Keratinocyte (primary cell): ENCODE measurements around the gene GOT2. TPM values are rescaled to one million over a fixed set of nuclear protein-coding genes. Genes with fewer than 3 reads are reported as not detected.

Source experiments
- DNase-seq: peaks from one replicate; pipeline ENCODE4 v3.0.0-alpha.2; 2011; ENCODE audit warnings: low read depth, missing footprints, low spot score
- FAIRE-seq: peaks from 2 replicates; lab custom pipeline; 2011; peaks lifted over from hg19 to GRCh38; lab: Jason Lieb, UNC
- H2AFZ ChIP-seq: 2 replicates; pipeline ENCODE4 v1.6.0; 2012; ENCODE audit warnings: low read length, control low read depth, inconsistent platforms; ENCODE audit not compliant: control insufficient read depth
- H3K27ac ChIP-seq: 2 replicates; pipeline ENCODE4 v1.5.1; 2011; ENCODE audit warnings: low read length; ENCODE audit not compliant: control insufficient read depth, insufficient read depth
- H3K27me3 ChIP-seq: 3 replicates; pipeline ENCODE4 v1.6.0; 2011; ENCODE audit warnings: low read length; ENCODE audit not compliant: control insufficient read depth, insufficient read depth; ENCODE audit errors: extremely low read depth
- H3K36me3 ChIP-seq, 2 experiments: 2 replicates in 1 of 2; 3 replicates in 1 of 2; pipeline ENCODE4 v1.5.1; 2011; ENCODE audit warnings: low read length in 2 of 2, mild to moderate bottlenecking in 1 of 2; ENCODE audit not compliant: control insufficient read depth in 2 of 2, insufficient read depth in 2 of 2; ENCODE audit errors: extremely low read depth in 1 of 2
- H3K4me1 ChIP-seq: 3 replicates; pipeline ENCODE4 v1.5.1; 2011; ENCODE audit warnings: low read length; ENCODE audit not compliant: control insufficient read depth, insufficient read depth; ENCODE audit errors: extremely low read depth
- H3K4me2 ChIP-seq: 3 replicates; pipeline ENCODE4 v1.6.0; 2011; ENCODE audit warnings: low read depth, low read length; ENCODE audit not compliant: control insufficient read depth, insufficient read depth; ENCODE audit errors: extremely low read depth
- H3K4me3 ChIP-seq, 3 experiments: fragments of 200-600 bp in 1 of 3; sonication (generic) in 1 of 3; 2 replicates in 2 of 3; 3 replicates in 1 of 3; pipeline ENCODE4 v1.5.1; 2011 to 2016; ENCODE audit warnings: low read length in 3 of 3, mild to moderate bottlenecking in 3 of 3, control low read depth in 2 of 3, inconsistent platforms in 1 of 3, low read depth in 1 of 3, mixed read lengths in 1 of 3, mixed run types in 1 of 3, moderate library complexity in 1 of 3; ENCODE audit not compliant: control insufficient read depth in 2 of 3, insufficient read depth in 2 of 3; ENCODE audit errors: extremely low read depth in 1 of 3
- H3K79me2 ChIP-seq: 2 replicates; pipeline ENCODE4 v1.6.0; 2012; ENCODE audit warnings: low read length; ENCODE audit not compliant: control insufficient read depth, insufficient read depth
- H3K9ac ChIP-seq: 3 replicates; pipeline ENCODE4 v1.6.0; 2011; ENCODE audit warnings: low read length; ENCODE audit not compliant: control insufficient read depth, insufficient read depth; ENCODE audit errors: extremely low read depth
- H3K9me1 ChIP-seq: 3 replicates; pipeline ENCODE4 v1.6.0; 2011; ENCODE audit warnings: low read length; ENCODE audit not compliant: control insufficient read depth, insufficient read depth; ENCODE audit errors: extremely low read depth
- H3K9me3 ChIP-seq: 2 replicates; pipeline ENCODE4 v1.5.1; 2012; ENCODE audit warnings: low read depth, low read length; ENCODE audit not compliant: control insufficient read depth
- H4K20me1 ChIP-seq: 3 replicates; pipeline ENCODE4 v1.6.0; 2011; ENCODE audit warnings: low read length; ENCODE audit not compliant: control insufficient read depth, insufficient read depth; ENCODE audit errors: extremely low read depth
- CTCF ChIP-seq, 3 experiments: IDR thresholded peaks in 1 of 3; conservative IDR thresholded peaks in 1 of 3; optimal IDR thresholded peaks in 1 of 3; 2 replicates in 2 of 3; 3 replicates in 1 of 3; pipeline versions ENCODE3 to v1.5.1; 2011; ENCODE audit warnings: low read length in 3 of 3, mild to moderate bottlenecking in 3 of 3, moderate library complexity in 2 of 3, control low read depth in 1 of 3, inconsistent platforms in 1 of 3; ENCODE audit not compliant: insufficient read depth in 2 of 3; ENCODE audit errors: extremely low read depth in 1 of 3
- EZH2 ChIP-seq: IDR thresholded peaks from one replicate; pipeline ENCODE4 v1.6.1; 2012; ENCODE audit warnings: inconsistent platforms, mild to moderate bottlenecking, low read length, moderate library complexity
- dilution Hi-C: fragments of 300-500 bp; cut with MboI; formaldehyde crosslinking; loops from one replicate; pipeline ENCODE4 v1.7.0; 2020; ENCODE audit warnings: low sequenced_read_pairs; ENCODE audit not compliant: extremely low pct_ligation_motif_present
- polyA plus RNA-seq, 5 experiments: library from polyadenylated mRNA; depleted of rRNA in 3 of 5; stranded (reverse) in 3 of 5; stranded (forward) in 1 of 5; unstranded in 1 of 5; fragments of >200 nt; gene quantifications; 1 replicate in 1 of 5; 2 replicates in 3 of 5; 3 replicates in 1 of 5; pipeline versions ENCODE4 v1.2.1 to v1.2.3, GENCODE V29; 2011 to 2012; ENCODE audit warnings: missing spikeins in 2 of 5, low read depth in 1 of 5, low replicate concordance in 1 of 5

The GOT2 gene
- polyA plus RNA-seq, 1 donor (not counting 4 experiments of a cell fraction or from before 2014, with no cell fraction given), result 99.2 TPM

GRCh38 chr16:58679763-58680162 is 54.4 kb downstream of the GOT2 start:
- no peak overlapping the region for H3K4me2 ChIP-seq
- H3K4me3 ChIP-seq, result no peak overlapping the region
- TF ChIP-seq EZH2 (no peak), CTCF (optimal IDR thresholded peaks at IDR 0.05 in 1 of 3, IDR thresholded peaks at IDR 0.05 in 1 of 3, conservative IDR thresholded peaks at IDR 0.05 in 1 of 3; ENCODE audit: extremely low read depth in 1 of 3, insufficient read depth in 2 of 3, low read length in 3 of 3) (no peak)
- peaks cover 5% of the 10 kb centered on the region for H3K79me2 ChIP-seq
- no peaks in the 10 kb centered on the region for H3K9me1 ChIP-seq
- DNase-seq, result no peak
- H3K9me3 ChIP-seq, result no peaks in the 10 kb centered on the region
- H3K27ac ChIP-seq, result no peak overlapping the region
- H3K36me3 ChIP-seq, result peaks cover 10 to 32% of the 10 kb centered on the region in 2 experiments
- dilution Hi-C loops, result no loop called here
- H2AFZ ChIP-seq, result no peak overlapping the region
- no peaks in the 10 kb centered on the region for H3K27me3 ChIP-seq
- H3K9ac ChIP-seq, result no peak overlapping the region
- H3K4me1 ChIP-seq, result peaks cover 8% of the 10 kb centered on the region
- no peaks in the 10 kb centered on the region for H4K20me1 ChIP-seq
- FAIRE-seq, result no peak

DNA sequence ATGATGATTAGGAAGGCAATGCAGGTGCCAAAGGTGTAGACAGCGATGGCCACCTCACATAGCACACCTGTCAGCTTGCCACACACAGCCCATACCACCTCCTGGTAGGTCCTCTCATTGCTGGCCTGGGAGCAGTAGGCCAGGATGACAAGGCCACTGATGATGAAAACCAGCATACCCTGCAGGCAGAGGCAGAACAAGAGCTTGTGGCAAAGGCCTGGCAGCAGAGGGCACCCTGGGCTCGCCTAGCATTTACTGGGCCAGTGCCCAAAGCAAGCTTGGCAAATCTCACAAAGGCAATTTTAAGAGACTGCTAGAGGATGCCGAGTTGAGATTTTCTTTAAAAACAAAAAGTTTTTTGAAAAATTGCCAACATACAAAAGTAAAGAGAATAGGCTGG is 55.4 kb downstream of the GOT2 start:
- Histone ChIP-seq H3K4me1 (peaks cover 4% of the 10 kb centered on the region), H3K9me1 (no peaks in the 10 kb centered on the region), H4K20me1 (no peaks in the 10 kb centered on the region), H3K4me3 (no peak overlapping the region), H3K9me3 (no peaks in the 10 kb centered on the region), H2AFZ (no peak overlapping the region), H3K27ac (no peak overlapping the region), H3K4me2 (no peak overlapping the region), H3K36me3 (peaks cover 10 to 38% of the 10 kb centered on the region in 2 experiments), H3K79me2 (peaks cover 4% of the 10 kb centered on the region), H3K9ac (no peak overlapping the region), H3K27me3 (no peaks in the 10 kb centered on the region)
- DNase-seq, result no peak
- TF ChIP-seq EZH2 (no peak), CTCF (optimal IDR thresholded peaks at IDR 0.05 in 1 of 3, IDR thresholded peaks at IDR 0.05 in 1 of 3, conservative IDR thresholded peaks at IDR 0.05 in 1 of 3; ENCODE audit: extremely low read depth in 1 of 3, insufficient read depth in 2 of 3, low read length in 3 of 3) (peak; percentile 35 to 58 (median 42))
- dilution Hi-C loops, result no loop called here
- FAIRE-seq, result no peak
